KOPT-K1 (cell line): ENCODE measurements around the gene AP3S2.
"Not testable (repeated sequence)": the region's sequence is repeated elsewhere in the genome, so short reads cannot be mapped to it uniquely, and the experiment has no call there.

Source experiments
- H3K27ac ChIP-seq: fragments of 200-600 bp; sonication (generic); 2 replicates; pipeline ENCODE4 v1.5.1; 2016; ENCODE audit warnings: antibody characterized with exemption, mild to moderate bottlenecking, low read depth, low read length; ENCODE audit not compliant: poor library complexity, severe bottlenecking
- H3K36me3 ChIP-seq: fragments of 200-600 bp; sonication (generic); 2 replicates; pipeline ENCODE4 v1.5.1; 2017; ENCODE audit warnings: antibody characterized with exemption, mild to moderate bottlenecking, low read length, moderate library complexity; ENCODE audit not compliant: insufficient read depth
- H3K9me3 ChIP-seq: fragments of 200-600 bp; sonication (generic); 2 replicates; pipeline ENCODE4 v1.5.1; 2017; ENCODE audit warnings: antibody characterized with exemption, low read length, mild to moderate bottlenecking; ENCODE audit not compliant: insufficient read depth, poor library complexity, severe bottlenecking

Gene AP3S2

DNA sequence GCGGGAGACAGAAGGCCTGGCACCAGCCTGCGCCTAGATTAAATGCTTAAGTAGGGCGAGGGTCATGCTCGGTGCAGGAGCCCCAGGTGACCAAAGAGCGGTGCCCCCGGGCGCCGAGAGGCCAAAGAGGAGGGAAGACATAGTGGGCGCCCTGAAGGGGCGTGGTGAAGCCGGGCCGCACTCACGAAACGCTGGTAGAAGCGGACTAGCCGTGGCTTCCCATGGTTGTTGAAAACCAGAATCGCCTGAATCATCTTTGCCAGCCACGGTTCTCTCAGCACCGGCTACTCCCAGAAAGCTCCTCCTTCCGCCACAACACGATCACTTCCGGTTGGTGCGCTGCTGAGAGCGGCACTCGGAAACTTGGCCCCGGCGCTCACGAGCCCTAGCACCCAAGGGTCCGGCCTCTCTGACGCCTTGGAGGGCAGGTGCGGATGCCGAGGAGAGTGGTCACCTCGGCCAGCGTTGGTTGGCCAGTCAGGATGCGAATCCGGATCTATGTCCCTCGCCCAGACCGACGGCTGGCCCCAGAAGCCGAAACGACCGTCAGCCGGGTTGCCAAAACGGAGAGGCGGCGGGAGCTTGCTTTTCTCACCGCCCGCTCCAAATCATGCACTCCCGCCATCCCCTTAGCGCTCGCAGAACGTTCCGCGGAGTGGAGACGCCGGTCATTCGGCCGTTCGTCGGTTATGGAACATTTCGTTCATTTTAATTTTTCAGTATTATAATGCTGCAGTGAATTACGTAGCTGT is at the start of gene AP3S2:
TSS of gene AP3S2 (minus strand) at position 299 of the 752 bp plus-strand sequence. CDS start at position 254, 45 bp downstream.
- H3K36me3 ChIP-seq: peaks cover 5% of the 10 kb centered on the region
- H3K9me3 ChIP-seq: no peaks in the 10 kb centered on the region
- H3K27ac ChIP-seq: peak within 1 kb of the TSS; percentile 77

DNA sequence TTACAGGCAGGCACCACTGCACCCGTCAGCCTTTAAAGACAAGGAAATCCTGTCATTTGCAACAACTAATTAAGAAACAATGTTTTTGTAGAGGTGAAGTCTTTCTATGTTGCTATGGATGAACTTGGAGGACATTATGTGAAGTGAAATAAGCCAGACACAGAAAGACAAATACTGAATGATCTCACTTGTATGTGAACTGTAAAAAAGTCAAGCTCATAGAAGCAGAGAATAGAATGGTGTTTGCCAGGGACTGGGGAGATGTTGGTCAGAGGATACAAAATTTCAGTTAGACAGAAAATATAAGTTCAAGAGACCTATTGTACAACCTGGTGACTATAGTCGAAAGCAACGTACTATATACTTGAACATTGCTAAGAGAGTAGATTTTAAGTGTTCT is 46.1 kb upstream of the AP3S2 start:
- Histone ChIP-seq H3K27ac (no peak overlapping the region), H3K9me3 (no peaks in the 10 kb centered on the region)

DNA sequence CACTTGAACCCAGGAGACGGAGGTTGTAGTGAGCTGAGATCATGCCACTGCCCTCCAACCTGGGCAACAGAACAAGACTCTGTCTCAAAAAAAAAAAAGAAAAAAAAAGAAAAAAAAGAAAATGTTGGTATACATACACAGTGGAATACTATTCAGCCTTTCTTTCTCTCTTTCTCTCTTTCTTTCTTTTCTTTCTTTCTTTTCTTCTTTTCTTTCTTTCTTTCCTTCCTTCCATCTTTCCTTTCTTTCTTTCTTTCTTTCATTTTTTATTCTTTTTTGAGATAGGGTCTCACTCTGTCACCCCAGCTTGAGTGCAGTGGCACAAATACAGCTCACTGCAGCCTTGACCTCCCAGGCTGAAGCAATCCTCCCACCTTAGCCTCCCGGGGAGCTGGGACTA is 45.6 kb upstream of the AP3S2 start:
- not testable (repeated sequence) for H3K27ac ChIP-seq

More for the DNA sequence above, 46.1 kb upstream of the AP3S2 start:
- no peaks in the 10 kb centered on the region for H3K36me3 ChIP-seq

DNA sequence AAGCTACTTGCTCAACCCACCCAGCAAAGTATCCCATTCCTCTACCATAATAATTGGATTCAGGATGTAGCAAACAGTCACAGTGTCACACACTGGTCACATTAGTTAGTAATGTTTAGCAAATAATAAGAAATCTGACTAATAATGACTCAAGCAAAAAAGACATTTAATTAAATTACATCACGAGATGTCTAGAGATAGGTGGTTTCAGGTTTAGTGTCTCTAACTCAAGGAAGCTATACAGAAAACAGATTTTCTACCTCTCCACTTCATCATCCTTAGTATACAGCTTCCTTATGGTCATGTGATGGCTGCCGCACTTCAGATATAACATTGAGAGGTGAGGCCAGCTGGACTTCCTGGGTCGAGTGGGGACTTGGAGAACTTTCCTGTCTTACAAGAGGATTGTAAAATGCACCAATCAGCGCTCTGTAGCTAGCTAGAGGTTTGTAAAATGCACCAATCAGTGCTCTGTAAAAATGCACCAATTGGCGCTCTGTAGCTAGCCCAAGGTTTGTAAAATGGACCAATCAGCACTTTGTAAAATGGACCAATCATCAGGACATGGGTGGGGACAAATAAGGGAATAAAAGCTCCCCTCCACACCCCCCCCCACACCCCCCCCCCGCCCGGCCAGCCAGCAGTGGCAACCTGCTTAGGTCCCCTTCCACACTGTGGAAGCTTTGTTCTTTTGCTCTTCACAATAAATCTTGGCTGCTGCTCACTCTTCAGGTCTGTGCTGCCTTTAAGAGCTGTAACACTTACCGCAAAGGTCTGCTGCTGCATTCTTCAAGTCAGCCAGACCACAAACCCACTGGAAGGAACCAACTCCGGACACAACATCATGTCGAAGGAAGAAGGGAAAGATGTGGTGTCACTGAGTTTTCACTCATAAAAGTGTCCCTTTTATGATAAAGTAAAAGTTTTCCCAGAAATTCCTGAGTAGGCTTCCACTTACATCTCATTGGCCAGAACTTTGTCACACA is 43.9 kb upstream of the AP3S2 start:
- Histone ChIP-seq H3K27ac (peak overlapping the region; percentile 68), H3K9me3 (no peaks in the 10 kb centered on the region), H3K36me3 (no peaks in the 10 kb centered on the region)

More for the DNA sequence above, 45.6 kb upstream of the AP3S2 start:
- not testable (repeated sequence) for H3K36me3 ChIP-seq, H3K9me3 ChIP-seq

DNA sequence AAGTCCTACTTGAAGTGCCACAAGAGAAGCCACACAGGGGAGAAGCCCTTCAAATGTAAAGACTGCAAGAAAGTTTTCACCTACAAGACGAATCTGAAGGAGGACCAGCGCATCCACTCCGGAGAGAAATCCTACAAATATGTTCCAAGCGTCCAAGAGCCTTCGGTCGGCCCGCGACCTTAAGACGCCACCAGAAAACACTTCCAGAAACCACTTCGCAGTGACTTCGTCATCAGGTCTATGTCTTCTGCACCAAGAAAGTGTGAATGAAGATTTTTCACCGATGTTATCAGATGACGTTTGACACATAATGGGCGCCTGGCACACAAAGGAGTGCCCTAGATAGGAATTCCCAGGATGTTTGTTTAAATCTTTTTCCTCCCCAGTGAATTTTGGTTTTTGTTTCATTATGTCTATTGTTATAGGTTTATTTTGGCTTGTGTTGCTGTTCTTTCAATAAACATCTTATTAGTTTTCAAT is 43.0 kb upstream of the AP3S2 start:
- Histone ChIP-seq H3K36me3 (no peaks in the 10 kb centered on the region), H3K27ac (peak overlapping the region; percentile 68), H3K9me3 (no peaks in the 10 kb centered on the region)

DNA sequence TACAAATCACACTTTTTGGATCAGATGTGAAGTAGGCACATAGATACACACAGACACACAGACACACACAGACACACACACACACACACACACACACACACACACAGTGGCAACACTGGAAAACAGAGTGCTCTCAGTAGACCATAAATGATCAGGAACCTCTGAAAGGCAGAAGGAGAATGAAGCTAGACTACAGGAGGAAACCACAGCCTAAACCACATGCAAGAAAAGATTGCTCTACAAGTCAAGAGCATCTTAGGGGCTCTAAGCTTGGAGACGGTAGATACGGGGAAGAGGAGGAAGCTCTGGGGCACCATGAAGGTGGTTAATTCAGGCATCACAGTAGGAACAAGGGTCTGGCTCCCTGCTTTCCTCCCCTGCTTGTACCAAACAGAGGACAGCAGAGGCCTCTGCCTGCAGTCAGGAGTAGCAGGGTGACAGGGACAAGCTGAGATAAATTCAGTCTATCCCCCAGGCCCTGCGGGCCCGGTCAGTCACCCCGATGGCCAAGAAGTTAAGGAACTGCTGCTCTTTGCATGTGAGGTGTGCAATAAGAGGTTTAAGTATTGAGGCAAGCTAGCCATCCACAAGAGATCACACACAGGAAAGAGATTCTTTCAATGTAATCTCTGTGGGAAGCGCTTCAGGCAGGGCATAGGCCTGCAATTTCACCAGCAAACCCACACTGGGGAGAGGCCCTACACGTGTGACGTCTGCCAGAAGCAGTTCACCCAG is 42.4 kb upstream of the AP3S2 start:
- H3K36me3 ChIP-seq: no peaks in the 10 kb centered on the region
- H3K9me3 ChIP-seq: no peaks in the 10 kb centered on the region
- H3K27ac ChIP-seq: peak overlapping the region; percentile 68

DNA sequence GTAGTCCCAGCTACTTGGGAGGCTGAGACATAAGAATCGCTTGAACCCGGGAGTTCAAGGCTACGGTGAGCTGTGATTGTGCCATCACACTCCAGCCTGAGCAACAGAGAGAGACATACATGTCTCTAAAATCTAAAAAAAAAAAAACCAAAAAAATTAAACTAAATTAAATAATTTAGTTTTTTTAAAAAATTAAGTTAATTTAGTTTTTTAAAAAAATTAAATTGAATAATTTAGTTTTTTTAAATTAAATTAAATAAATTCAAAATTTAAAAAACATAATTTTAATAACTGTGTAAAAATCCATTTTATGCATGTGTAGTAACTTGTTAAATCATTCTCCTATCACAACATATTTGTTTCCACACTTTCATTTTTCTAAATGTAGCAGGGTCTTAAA is 39.1 kb upstream of the AP3S2 start:
- no peak overlapping the region for H3K27ac ChIP-seq
- no peaks in the 10 kb centered on the region for H3K36me3 ChIP-seq
- H3K9me3 ChIP-seq: no peaks in the 10 kb centered on the region

DNA sequence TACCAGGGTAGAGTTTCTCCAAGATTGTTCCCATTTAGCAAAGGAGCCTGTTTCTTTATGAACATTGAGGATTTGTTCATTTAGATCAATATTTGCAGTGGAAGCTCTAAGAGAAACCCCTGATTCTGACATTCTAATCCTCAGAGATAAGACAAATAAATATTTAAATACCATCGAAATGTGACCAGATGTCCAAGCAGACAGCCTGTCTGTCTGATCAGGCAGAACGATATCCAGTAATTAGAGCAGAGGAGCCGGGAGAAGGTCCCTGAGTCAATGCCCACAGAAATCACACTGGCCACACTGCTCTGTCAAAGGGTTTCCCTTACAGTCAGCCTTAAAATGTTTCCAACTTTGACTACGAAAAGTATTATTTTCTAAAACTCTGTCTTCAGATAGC is 34.6 kb upstream of the AP3S2 start:
- Histone ChIP-seq H3K27ac (no peak overlapping the region), H3K36me3 (no peaks in the 10 kb centered on the region), H3K9me3 (no peaks in the 10 kb centered on the region)

DNA sequence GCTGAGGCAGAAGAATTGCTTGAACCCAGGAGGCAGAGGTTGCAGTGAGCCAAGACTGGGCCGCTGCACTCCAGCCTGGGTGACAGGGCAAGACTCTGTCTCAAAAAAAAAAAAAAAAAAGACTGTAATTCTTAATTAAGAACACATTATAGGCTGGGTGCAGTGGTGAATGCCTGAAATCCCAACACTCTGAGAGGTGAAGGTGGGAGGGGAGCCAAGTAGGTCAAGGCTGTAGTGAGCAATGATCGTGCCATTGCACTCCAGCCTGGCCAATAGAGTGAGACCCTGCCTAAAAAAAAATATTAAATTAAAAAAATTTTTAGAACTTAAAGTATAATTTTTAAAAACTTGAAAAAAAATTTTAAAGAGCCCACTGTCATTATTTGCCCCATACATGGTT is 32.4 kb upstream of the AP3S2 start:
- H3K9me3 ChIP-seq: no peaks in the 10 kb centered on the region
- H3K27ac ChIP-seq: no peak overlapping the region
- H3K36me3 ChIP-seq: no peaks in the 10 kb centered on the region

DNA sequence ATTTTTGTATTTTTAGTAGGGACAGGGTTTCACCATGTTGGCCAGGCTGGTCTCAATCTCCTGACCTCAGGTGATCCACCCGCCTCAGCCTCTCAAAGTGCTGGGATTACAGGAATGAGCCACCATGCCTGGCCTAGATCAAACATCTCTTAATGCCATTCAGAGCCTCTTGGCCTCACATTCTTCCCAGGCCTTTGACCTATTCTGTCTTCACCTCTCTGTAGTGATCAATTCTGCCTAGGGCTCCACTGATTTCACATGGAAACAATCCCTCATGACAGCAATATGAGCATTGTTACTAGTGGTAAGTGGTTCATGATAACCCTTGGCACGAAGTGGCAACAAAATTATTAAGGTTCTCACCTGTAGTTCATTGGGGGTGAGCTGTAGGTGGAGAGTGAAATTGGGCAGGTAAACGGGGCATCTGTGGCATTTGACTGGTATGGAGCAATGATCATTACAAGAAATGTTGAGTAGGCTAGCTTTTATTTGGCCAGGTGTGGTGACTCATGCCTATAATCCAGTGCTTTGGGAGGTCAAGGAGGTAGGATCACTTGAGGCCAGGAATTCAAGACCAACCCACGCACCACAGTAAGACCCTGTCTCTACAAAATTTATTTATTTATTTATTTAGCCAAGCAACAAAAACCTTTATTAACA is 23.8 kb upstream of the AP3S2 start:
- Histone ChIP-seq H3K9me3 (no peaks in the 10 kb centered on the region), H3K27ac (no peak overlapping the region)

DNA sequence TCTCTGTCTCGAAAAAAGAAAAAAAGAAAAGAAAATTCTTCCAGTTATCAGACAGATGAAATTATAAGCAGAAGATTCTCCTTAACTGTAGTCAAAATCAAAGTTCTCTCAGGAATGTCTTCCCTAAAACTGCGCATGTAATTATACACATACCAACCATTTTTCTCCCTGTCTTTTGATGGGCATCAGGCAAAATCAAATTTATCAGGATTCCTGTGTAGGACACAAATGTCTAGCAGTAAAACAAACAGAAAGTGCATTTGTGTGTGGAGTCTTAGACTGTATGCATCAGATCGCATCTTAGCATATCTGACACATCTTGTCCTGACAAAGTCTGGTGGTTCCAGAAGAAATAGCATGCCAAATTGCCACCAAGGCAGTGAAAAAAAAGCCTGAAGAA is 22.9 kb upstream of the AP3S2 start:
- Histone ChIP-seq H3K9me3 (no peaks in the 10 kb centered on the region), H3K36me3 (no peaks in the 10 kb centered on the region), H3K27ac (no peak overlapping the region)

More for the DNA sequence above, 23.8 kb upstream of the AP3S2 start:
- no peaks in the 10 kb centered on the region for H3K36me3 ChIP-seq

DNA sequence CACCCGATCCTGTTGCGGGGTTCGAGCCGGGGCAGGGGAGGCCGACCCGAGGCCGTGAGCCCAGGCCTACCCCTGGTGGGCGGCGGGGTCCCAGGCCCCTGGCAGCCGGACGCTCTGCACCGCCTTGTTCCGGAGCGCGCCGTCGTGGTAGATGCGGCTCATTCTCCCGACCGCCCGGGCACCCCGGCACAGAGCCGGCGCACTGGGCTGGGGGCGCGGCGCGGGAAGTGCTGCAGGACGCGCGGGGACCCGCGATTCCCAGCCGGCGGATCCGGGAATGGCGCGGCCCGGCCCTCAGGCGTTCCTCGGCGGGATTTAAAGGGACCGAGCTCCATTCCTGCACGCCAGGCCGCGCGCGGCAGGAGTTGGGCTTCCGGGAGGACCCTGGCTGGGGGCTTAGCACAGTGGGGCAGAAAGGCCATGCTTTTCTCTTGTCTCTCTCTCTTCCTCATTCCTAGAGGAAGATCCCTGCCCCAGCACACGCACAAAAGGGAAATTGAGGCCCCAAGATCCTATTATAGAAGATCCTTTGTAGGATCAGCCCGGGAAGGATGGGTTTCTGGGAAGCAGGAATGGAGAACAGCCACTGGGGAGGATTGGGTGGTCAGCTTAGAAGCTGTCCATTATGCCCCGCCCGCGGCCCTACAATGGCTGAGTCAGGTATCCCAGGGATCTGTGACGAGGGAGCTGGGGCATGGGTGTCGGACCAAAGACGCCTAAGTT is 19.0 kb upstream of the AP3S2 start, which contains the start of gene ARPIN:
TSS of gene ARPIN (minus strand) at position 279 of the 723 bp plus-strand sequence. CDS start at position 162, 117 bp downstream.
- H3K36me3 ChIP-seq: no peaks in the 10 kb centered on the region
- no peaks in the 10 kb centered on the region for H3K9me3 ChIP-seq
- H3K27ac ChIP-seq: no peak within 1 kb of the TSS

DNA sequence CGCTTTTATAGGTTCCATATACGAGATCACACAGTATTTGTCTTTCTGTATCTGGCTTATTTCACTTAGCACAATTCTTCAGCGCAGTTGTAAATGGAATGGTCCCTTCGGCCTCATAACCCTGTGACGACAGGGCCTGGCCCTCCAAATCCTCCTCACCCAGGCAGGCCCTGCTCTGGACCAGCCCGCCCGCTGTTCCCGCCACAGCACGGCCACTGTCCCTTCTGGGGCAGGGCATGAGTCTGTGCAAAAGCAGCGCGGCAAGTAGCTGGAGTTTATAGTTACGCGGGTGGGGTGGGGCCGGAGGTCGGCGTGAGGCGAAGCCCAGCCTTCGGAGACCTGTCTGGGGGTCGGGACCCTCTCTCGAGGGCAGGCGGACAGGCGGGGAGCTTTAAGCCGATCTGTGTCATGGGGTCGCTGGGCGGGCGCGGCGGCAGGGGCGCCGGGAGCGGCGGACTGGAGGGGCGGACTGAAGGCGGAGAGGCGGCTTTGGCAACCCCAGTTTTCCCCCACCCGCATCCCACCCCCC is 18.4 kb upstream of the AP3S2 start:
- Histone ChIP-seq H3K9me3 (no peaks in the 10 kb centered on the region), H3K27ac (no peak overlapping the region), H3K36me3 (no peaks in the 10 kb centered on the region)
